ENCODE measurements around the gene MGAT4D. TPM values are rescaled to one million over a fixed set of nuclear protein-coding genes. Genes with fewer than 3 reads are reported as not detected.
"Not testable (repeated sequence)": the region's sequence is repeated elsewhere in the genome, so short reads cannot be mapped to it uniquely, and the experiment has no call there.

The MGAT4D gene
- total RNA-seq, 4 donors from 2014 or later = not detected

GRCh38 chr4:140427919-140428471, 70.1 kb downstream of the MGAT4D start:
- Histone ChIP-seq H3K27ac (no peak overlapping the region), H3K36me3 (no peaks in the 10 kb centered on the region), H3K9me3 (no peaks in the 10 kb centered on the region), H3K27me3 (peaks cover 22% of the 10 kb centered on the region), H3K4me3 (peak overlapping the region; percentile 63), H3K4me1 (peaks cover 16% of the 10 kb centered on the region)
- TF ChIP-seq POLR2AphosphoS5 (IDR thresholded peaks at IDR 0.05) (no peak), CTCF (IDR thresholded peaks at IDR 0.05) (no peak), EP300 (IDR thresholded peaks at IDR 0.05) (no peak), POLR2A (IDR thresholded peaks at IDR 0.05) (no peak)
- DNase-seq (ENCODE audit: low spot score in 2 of 2) = no peak
- WGBS = 46% methylated on average over 7 of the region's 7 CpGs

- peak in 1 of 2 donors; percentile 61 for DNase-seq (ENCODE audit: low spot score in 2 of 2)
- peaks cover 22% of the 10 kb centered on the region for H3K27me3 ChIP-seq
- H3K4me3 ChIP-seq = peak within 1 kb of the TSS; percentile 63
- H3K36me3 ChIP-seq = no peaks in the 10 kb centered on the region
- H3K27ac ChIP-seq = no peak within 1 kb of the TSS
- WGBS = 7% methylated on average over 3 of the region's 73 CpGs
- TF ChIP-seq POLR2AphosphoS5 (IDR thresholded peaks at IDR 0.05) (no peak), CTCF (IDR thresholded peaks at IDR 0.05) (peak in 1 of 2 donors; percentile 20)
- peaks cover 16% of the 10 kb centered on the region for H3K4me1 ChIP-seq
- H3K9me3 ChIP-seq = no peaks in the 10 kb centered on the region
Measured at GRCh38 chr4:140427106-140427918, 70.8 kb downstream of the MGAT4D start, which contains the start of gene CLGN. Gene CLGN, minus strand, starts transcription at chr4:140427648. Its CDS starts 14,570 bp downstream, at chr4:140413078.

GRCh38 chr4:140426610-140427105, 71.4 kb downstream of the MGAT4D start:
- Histone ChIP-seq H3K4me3 (peak overlapping the region; percentile 63), H3K27ac (no peak overlapping the region), H3K4me1 (peaks cover 16% of the 10 kb centered on the region), H3K27me3 (peaks cover 19% of the 10 kb centered on the region), H3K36me3 (no peaks in the 10 kb centered on the region), H3K9me3 (no peaks in the 10 kb centered on the region)
- DNase-seq (ENCODE audit: low spot score in 2 of 2) = peak in 1 of 2 donors; percentile 41
- 20% methylated on average over 9 of the region's 23 CpGs for WGBS
- no peak for TF ChIP-seq POLR2A (IDR thresholded peaks at IDR 0.05)
- no peak for TF ChIP-seq EP300 (IDR thresholded peaks at IDR 0.05)
- no peak for TF ChIP-seq POLR2AphosphoS5 (IDR thresholded peaks at IDR 0.05)
- no peak for TF ChIP-seq CTCF (IDR thresholded peaks at IDR 0.05)

GRCh38 chr4:140423106-140423505, 75.0 kb downstream of the MGAT4D start:
- TF ChIP-seq CTCF (IDR thresholded peaks at IDR 0.05) (no peak), POLR2AphosphoS5 (IDR thresholded peaks at IDR 0.05) (no peak), EP300 (IDR thresholded peaks at IDR 0.05) (no peak), POLR2A (IDR thresholded peaks at IDR 0.05) (no peak)
- no peak for DNase-seq (ENCODE audit: low spot score in 2 of 2)
- H3K27ac ChIP-seq = no peak overlapping the region
- H3K4me3 ChIP-seq = no peak overlapping the region
- H3K4me1 ChIP-seq = peaks cover 16% of the 10 kb centered on the region
- H3K9me3 ChIP-seq = no peaks in the 10 kb centered on the region
- no peaks in the 10 kb centered on the region for H3K36me3 ChIP-seq
- H3K27me3 ChIP-seq = peaks cover 17% of the 10 kb centered on the region

- not testable (repeated sequence) for H3K36me3 ChIP-seq; H3K4me3 ChIP-seq; H3K27me3 ChIP-seq; DNase-seq (ENCODE audit: low spot score in 2 of 2); H3K9me3 ChIP-seq; H3K27ac ChIP-seq; H3K4me1 ChIP-seq
- WGBS = 91% methylated on average over 28 of the region's 32 CpGs
Measured at GRCh38 chr4:140413130-140413969, 84.7 kb downstream of the MGAT4D start.

Measured in suprapubic skin (tissue), 4 donors.